GM21619 (cell line): Measurements from ENCODE around the gene A2M.

ENCODE experiments used
- ATAC-seq: cut with Tn5 transposase; IDR thresholded peaks from one replicate; pipeline ENCODE4 v1.9.1; 2021; ENCODE audit not compliant: unreplicated experiment

Gene A2M

DNA sequence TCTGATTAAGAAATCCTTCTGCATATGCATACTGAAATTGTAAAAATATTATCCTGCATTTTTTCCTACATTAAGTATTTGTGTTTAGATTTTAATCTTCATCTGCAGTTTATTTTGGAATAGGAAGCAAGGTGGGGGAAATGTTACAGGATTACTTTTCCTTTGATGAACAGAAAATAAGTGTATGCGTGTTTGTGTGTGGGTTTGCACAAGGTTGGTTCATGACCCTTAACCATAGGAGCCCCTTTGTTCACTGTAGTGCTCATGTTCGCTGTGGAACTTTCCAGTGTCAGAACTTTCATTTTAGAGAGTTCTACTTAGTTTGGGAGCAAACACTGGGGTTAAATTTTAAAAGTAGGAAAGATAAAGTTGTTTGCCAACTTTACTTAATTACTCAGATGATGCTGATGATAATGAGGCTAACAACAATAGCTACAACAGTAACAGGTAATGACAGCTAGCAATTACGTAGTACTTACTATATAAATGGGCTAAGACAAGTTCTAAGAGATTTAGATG is 6.4 kb upstream of the A2M start:
- no peak for ATAC-seq

DNA sequence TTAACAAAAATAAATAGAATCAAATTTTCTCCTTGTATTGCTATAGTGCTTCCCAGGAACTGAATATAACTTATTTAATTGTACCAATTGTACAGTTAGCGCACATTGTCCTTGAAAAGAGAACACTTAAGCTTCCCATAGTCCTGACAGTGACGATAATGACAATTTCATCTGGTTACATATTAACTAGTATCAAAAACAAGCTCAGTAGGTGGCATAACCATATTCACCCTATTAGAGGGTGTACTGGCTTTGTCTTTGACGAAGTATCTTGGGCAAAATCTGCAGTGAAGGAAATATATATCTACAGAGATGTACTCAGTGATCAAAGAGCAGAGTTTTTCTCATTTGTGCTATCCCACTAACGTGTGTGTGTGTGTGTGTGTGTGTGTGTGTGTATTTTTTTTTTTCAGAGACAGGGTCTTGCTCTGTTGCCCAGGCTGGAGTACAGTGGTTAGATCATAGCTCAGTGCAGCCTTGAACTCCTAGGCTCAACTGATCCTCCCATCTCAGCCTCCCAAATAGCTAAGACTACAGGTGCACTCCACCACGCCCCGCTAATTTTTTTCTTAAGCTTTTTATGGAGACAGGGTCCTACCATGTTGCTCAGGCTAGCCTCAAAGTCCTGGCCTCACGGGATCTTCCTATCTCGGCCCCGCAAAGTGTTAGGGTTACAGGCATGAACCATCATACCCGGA is 4.9 kb upstream of the A2M start:
- no peak for ATAC-seq

DNA sequence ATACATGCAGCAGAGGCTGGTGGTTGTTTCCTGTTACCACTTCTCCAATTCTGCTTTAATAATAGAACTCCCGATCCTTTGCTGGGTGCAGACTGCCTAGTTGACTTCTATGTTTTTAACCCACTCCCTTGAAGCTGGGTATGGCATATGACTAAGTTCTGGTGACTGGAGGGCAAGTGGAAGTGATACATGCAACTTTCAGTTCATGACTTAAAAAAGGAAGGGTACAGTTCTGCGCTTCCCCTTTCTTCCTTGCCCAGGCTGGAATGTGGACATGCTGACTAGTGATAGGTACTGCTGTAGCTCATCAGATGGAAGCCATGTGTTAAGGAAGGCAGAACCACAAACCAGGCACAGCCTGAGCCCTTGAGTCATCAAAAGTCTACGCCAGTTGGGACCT is 2.4 kb upstream of the A2M start:
- ATAC-seq = no peak

DNA sequence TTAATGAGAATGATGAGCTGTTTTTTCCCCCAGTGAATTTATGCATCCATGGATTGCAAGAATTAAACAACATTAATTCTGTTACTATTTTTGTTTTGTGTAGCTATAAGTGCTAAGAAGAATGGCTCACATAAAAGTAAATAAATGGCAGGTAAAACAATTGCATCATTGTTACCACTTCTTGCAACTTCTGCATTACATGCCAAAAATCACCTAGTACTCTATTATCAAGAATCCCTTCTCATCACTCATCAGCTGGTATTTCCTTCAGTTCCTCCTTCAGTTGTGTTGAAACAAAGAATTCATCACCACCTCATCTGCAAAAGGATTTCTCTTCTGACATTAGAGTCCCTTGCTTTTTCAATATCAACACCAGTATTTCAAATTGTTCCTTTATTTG is 773 bp downstream of the A2M start:
- no peak for ATAC-seq

GRCh38 chr12:9113987-9114309 is 1.8 kb downstream of the A2M start:
- no peak for ATAC-seq

- no peak for ATAC-seq
These were observed 2.3 kb downstream of the A2M start for GRCh38 chr12:9113296-9113986.

- ATAC-seq = no peak
These were observed 3.5 kb downstream of the A2M start for GRCh38 chr12:9112076-9112853.

- ATAC-seq = no peak
These were observed 4.2 kb downstream of the A2M start for GRCh38 chr12:9111525-9111924.

- ATAC-seq = no peak
These were observed 5.8 kb downstream of the A2M start for GRCh38 chr12:9109737-9110491.

- no peak for ATAC-seq
These were observed 6.6 kb downstream of the A2M start for GRCh38 chr12:9109213-9109522.

DNA sequence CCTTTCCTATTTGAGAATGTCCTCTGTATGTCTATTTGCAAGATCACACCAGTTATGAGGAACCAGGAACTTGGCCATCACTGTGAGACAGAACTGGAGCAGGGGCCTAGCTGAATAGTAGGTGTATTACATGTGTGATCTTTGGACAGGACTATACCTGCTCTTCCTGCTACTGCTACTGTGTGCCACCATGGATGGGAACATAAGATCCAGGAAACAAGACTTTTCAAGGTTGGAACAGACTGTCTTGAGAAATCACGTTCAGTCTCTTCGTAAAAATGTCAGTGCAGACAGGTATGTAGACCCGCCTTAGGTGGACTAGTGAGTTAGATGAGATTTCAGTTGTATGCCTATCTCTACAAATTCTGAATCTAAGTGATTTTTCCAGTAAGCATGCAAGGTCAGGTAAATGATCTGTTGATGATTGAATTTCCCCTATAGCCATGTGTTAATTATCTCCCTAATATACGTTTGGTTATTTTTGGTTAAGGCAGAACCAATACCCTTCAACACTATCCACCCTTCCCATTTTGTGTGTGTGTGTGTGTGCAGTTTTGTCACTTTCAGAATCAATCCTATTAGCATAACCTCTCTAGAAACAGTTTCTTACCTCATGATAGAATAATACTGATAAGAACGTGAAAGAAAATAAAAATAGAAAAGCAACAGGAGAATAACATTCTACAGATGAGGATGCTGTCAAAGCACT is 7.1 kb downstream of the A2M start:
- no peak for ATAC-seq

GRCh38 chr12:9107542-9107873 is 8.2 kb downstream of the A2M start:
- ATAC-seq = no peak

GRCh38 chr12:9106610-9107541 is 8.8 kb downstream of the A2M start:
- ATAC-seq = no peak

- ATAC-seq = no peak
These were observed 9.7 kb downstream of the A2M start for GRCh38 chr12:9106067-9106466.

- ATAC-seq = no peak
These were observed 10.8 kb downstream of the A2M start for GRCh38 chr12:9104767-9105423.

DNA sequence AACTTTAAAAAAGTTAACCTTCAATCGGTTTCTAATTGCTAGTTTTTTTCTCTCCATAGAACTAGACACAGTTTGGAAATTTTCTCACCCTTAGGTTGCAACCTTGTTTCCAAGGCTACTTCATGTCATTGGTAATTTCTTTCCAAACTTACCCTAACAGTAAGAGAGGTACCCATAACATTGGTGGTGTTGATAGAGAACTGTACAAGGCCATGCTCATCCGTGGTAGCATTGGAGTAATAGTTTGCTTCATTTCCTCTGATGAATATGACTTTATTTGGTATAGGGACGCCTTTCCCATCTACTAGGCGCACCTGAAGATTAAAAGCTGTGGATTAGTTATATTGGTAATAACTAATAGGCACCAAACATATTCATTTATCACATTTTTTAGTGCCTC is 11.6 kb downstream of the A2M start:
- ATAC-seq = no peak

- no peak for ATAC-seq
These were observed 12.5 kb downstream of the A2M start for GRCh38 chr12:9103050-9103849.

- ATAC-seq = no peak
These were observed 14.6 kb downstream of the A2M start for GRCh38 chr12:9101018-9101687.
